SK-N-SH (cell line): ENCODE measurements around the gene GINS3. TPM values are rescaled to one million over a fixed set of nuclear protein-coding genes. Genes with fewer than 3 reads are reported as not detected.
A peak's percentile ranks its signal among the peaks of the same experiment; 100 is the strongest.

Experiments
- CTCF ChIA-PET: fragments of 300-600, 350-600 bp; formaldehyde crosslinking; extraction: SDS; loops from one replicate; lab custom pipeline; 2021; lab: Yijun Ruan, JAX
- POLR2A ChIA-PET: fragments of 350-600 bp; sonication (Branson Sonifier 250); formaldehyde crosslinking; extraction: SDS; loops from one replicate; lab custom pipeline; 2020; ENCODE audit warnings: antibody characterized with exemption, inconsistent platforms; lab: Yijun Ruan, JAX
- DNase-seq: peaks from one replicate; pipeline ENCODE4 v3.0.0; 2012
- H2AFZ ChIP-seq: fragments of 200-600 bp; sonication (generic); 2 replicates; pipeline ENCODE4 v1.8.1; 2016; ENCODE audit warnings: antibody characterized with exemption, mild to moderate bottlenecking, low read depth
- H3F3A ChIP-seq: fragments of 200-600 bp; sonication (generic); replicated peaks from 2 replicates; pipeline ENCODE3; 2016; ENCODE audit warnings: antibody characterized with exemption, mild to moderate bottlenecking; ENCODE audit not compliant: insufficient read depth
- H3K27ac ChIP-seq, 2 experiments: fragments of 200-500 bp in 1 of 2; fragments of 200-600 bp in 1 of 2; sonication (Bioruptor generic) in 1 of 2; sonication (generic), shearing (Covaris generic) in 1 of 2; 2 replicates each; pipeline versions ENCODE4 v1.5.1 to v1.6.1; 2014 to 2016; ENCODE audit warnings: low read depth in 2 of 2, inconsistent platforms in 1 of 2, low read length in 1 of 2, mild to moderate bottlenecking in 1 of 2, mixed read lengths in 1 of 2
- H3K27me3 ChIP-seq: fragments of 200-600 bp; sonication (generic), shearing (Covaris generic); 2 replicates; pipeline ENCODE4 v1.6.1; 2016; ENCODE audit warnings: mixed run types; ENCODE audit not compliant: insufficient read depth
- H3K36me3 ChIP-seq, 2 experiments: fragments of 200-500 bp in 1 of 2; fragments of 200-600 bp in 1 of 2; sonication (Bioruptor generic) in 1 of 2; sonication (generic) in 1 of 2; replicated peaks in 1 of 2; 2 replicates each; pipeline versions ENCODE3 to v1.5.1; 2014 to 2016; ENCODE audit warnings: low read length in 1 of 2, mild to moderate bottlenecking in 1 of 2; ENCODE audit not compliant: insufficient read depth in 2 of 2, control insufficient read depth in 1 of 2
- H3K4me1 ChIP-seq, 2 experiments: fragments of 200-500 bp in 1 of 2; fragments of 200-600 bp in 1 of 2; sonication (Bioruptor generic) in 1 of 2; sonication (generic), shearing (Covaris generic) in 1 of 2; 2 replicates each; pipeline versions ENCODE4 v1.5.1 to v1.6.1; 2014 to 2016; ENCODE audit warnings: low read depth in 1 of 2, low read length in 1 of 2, mixed run types in 1 of 2; ENCODE audit not compliant: insufficient read depth in 2 of 2, control insufficient read depth in 1 of 2
- H3K4me2 ChIP-seq: fragments of 200-600 bp; sonication (generic), shearing (Covaris generic); 2 replicates; pipeline ENCODE4 v1.6.1; 2017; ENCODE audit warnings: mixed run types
- H3K4me3 ChIP-seq, 2 experiments: fragments of 200-500 bp in 1 of 2; fragments of 200-600 bp in 1 of 2; sonication (Bioruptor generic) in 1 of 2; sonication (generic), shearing (Covaris generic) in 1 of 2; 2 replicates each; pipeline versions ENCODE4 v1.5.1 to v1.8.1; 2014 to 2016; ENCODE audit warnings: low read depth in 2 of 2, inconsistent platforms in 1 of 2, low read length in 1 of 2, mild to moderate bottlenecking in 1 of 2, mixed read lengths in 1 of 2, moderate library complexity in 1 of 2
- H3K79me2 ChIP-seq: fragments of 200-600 bp; sonication (generic); 2 replicates; pipeline ENCODE4 v1.8.1; 2017; ENCODE audit warnings: mild to moderate bottlenecking; ENCODE audit not compliant: insufficient read depth
- H3K9ac ChIP-seq: fragments of 200-600 bp; sonication (generic); 2 replicates; pipeline ENCODE4 v1.6.1; 2017; ENCODE audit warnings: mixed run types
- H3K9me2 ChIP-seq: fragments of 200-600 bp; sonication (generic); 2 replicates; pipeline ENCODE4 v1.6.1; 2017; ENCODE audit warnings: mixed run types
- H3K9me3 ChIP-seq: fragments of 200-600 bp; sonication (generic); 2 replicates; pipeline ENCODE4 v1.6.1; 2017; ENCODE audit warnings: mixed run types, mild to moderate bottlenecking, moderate library complexity
- H4K20me1 ChIP-seq: fragments of 200-600 bp; sonication (generic); 2 replicates; pipeline ENCODE4 v1.6.1; 2017; ENCODE audit warnings: mild to moderate bottlenecking, mixed run types; ENCODE audit not compliant: insufficient read depth
- CTCF ChIP-seq: fragments of 200-600 bp; sonication (generic); IDR thresholded peaks from 2 replicates; pipeline ENCODE4 v1.6.1; 2017; ENCODE audit warnings: antibody characterized with exemption, mild to moderate bottlenecking, moderate library complexity
- ELF1 ChIP-seq: IDR thresholded peaks from 2 replicates; pipeline ENCODE4 v1.4.0; 2012
- EP300 ChIP-seq, 2 experiments: IDR thresholded peaks; 2 replicates each; pipeline versions ENCODE4 v1.4.0 to v1.6.1; 2012; ENCODE audit warnings: borderline replicate concordance in 1 of 2, low read depth in 1 of 2, low read length in 1 of 2
- EZH2phosphoT487 ChIP-seq: fragments of 200-600 bp; sonication (generic); IDR thresholded peaks from 2 replicates; pipeline ENCODE4 v1.6.1; 2017; ENCODE audit warnings: low read depth, mixed run types, mild to moderate bottlenecking, antibody characterized with exemption, moderate library complexity, borderline replicate concordance
- FOXJ3 ChIP-seq: sonication (generic); formaldehyde crosslinking; IDR thresholded peaks from 2 replicates; pipeline ENCODE4 v1.5.1; 2020; ENCODE audit warnings: mild to moderate bottlenecking, missing genetic modification reagents
- FOXM1 ChIP-seq: IDR thresholded peaks from 2 replicates; pipeline ENCODE4 v1.4.0; 2012; ENCODE audit warnings: low read depth, mild to moderate bottlenecking
- GABPA ChIP-seq: IDR thresholded peaks from 2 replicates; pipeline ENCODE4 v1.4.0; 2012; ENCODE audit warnings: low read depth, mild to moderate bottlenecking
- GATA2 ChIP-seq: sonication (generic); formaldehyde crosslinking; IDR thresholded peaks from 2 replicates; pipeline ENCODE4 v1.5.0; 2020; ENCODE audit warnings: mild to moderate bottlenecking, missing genetic modification reagents
- JUND ChIP-seq: IDR thresholded peaks from 2 replicates; pipeline ENCODE4 v1.4.0; 2012
- MEF2A ChIP-seq: IDR thresholded peaks from 2 replicates; pipeline ENCODE4 v1.4.0; 2012; ENCODE audit warnings: low read depth, borderline replicate concordance
- MXI1 ChIP-seq: IDR thresholded peaks from 2 replicates; pipeline ENCODE4 v1.6.1; 2012; ENCODE audit warnings: mild to moderate bottlenecking, low read depth, low read length, improper control_type of control experiment
- NRF1 ChIP-seq: IDR thresholded peaks from 2 replicates; pipeline ENCODE4 v1.6.1; 2012; ENCODE audit warnings: low read depth, mild to moderate bottlenecking, low read length
- POLR2AphosphoS5 ChIP-seq: IDR thresholded peaks from 2 replicates; pipeline ENCODE4 v1.6.1; 2012; ENCODE audit warnings: low read depth, low read length
- RAD21 ChIP-seq: IDR thresholded peaks from 2 replicates; pipeline ENCODE4 v1.6.1; 2012; ENCODE audit warnings: mild to moderate bottlenecking, low read length
- RCOR1 ChIP-seq: fragments of 150-350 bp; IDR thresholded peaks from 2 replicates; pipeline ENCODE4 v1.6.1; 2017; ENCODE audit warnings: antibody characterized with exemption, low read length
- RFX5 ChIP-seq: IDR thresholded peaks from 2 replicates; pipeline ENCODE4 v1.6.1; 2012; ENCODE audit warnings: mild to moderate bottlenecking, improper control_type of control experiment, low read length
- TAF1 ChIP-seq: IDR thresholded peaks from 2 replicates; pipeline ENCODE4 v1.6.1; 2012; ENCODE audit warnings: low read depth, mild to moderate bottlenecking, low read length, moderate library complexity, borderline replicate concordance
- TEAD4 ChIP-seq: IDR thresholded peaks from 2 replicates; pipeline ENCODE4 v1.4.0; 2012; ENCODE audit warnings: mild to moderate bottlenecking, borderline replicate concordance; ENCODE audit not compliant: insufficient read depth
- WGBS: methylation state at CpG from one replicate; pipeline ENCODE4 v1.1.6; 2017; ENCODE audit warnings: low lambda C conversion rate; 5-methylcytosine and 5-hydroxymethylcytosine counted together
- polyA plus RNA-seq, 3 experiments: library from polyadenylated mRNA; depleted of rRNA; stranded (reverse); fragments of >200 nt; gene quantifications; 2 replicates each; pipeline ENCODE4 v1.2.3, GENCODE V29; 2012
- TF ChIP-seq, protein P1 (sequence below): fragments of 150-350 bp; IDR thresholded peaks from 2 replicates; pipeline ENCODE4 v1.6.1; 2017; ENCODE audit warnings: antibody characterized with exemption, low read length, low read depth, borderline replicate concordance
- TF ChIP-seq, protein P2 (sequence below): fragments of 150-350 bp; IDR thresholded peaks from 2 replicates; pipeline ENCODE4 v1.6.1; 2016; ENCODE audit warnings: mild to moderate bottlenecking, low read depth, low read length
- TF ChIP-seq, protein P3 (sequence below): IDR thresholded peaks from 2 replicates; pipeline ENCODE4 v1.4.0; 2012; ENCODE audit warnings: low read depth, borderline replicate concordance
- TF ChIP-seq, protein P4 (sequence below): IDR thresholded peaks from 2 replicates; pipeline ENCODE4; 2012

GINS3 gene
- polyA plus RNA-seq, 1 of the 3 experiments (the other 2 are of a cell fraction), result 8.7 TPM

DNA sequence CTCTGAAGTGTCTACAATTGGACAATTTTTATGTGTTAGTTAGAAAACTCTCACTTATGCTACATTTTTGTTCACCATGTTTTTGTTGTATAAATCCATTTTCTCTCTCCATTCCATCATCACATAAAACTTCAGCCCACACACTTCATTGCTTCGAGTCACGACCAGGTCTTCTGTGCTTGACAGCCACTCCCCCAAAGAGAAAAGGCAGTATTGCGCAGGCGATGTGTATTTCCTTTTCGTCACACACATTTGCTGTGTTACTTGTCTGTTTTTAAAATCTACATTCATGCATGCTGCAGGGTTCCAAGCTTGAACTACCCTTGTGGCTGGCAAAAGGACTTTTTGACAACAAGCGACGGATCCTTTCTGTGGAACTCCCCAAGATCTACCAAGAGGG is 10.5 kb downstream of the GINS3 start (continued):
- TF ChIP-seq, protein P1, sequence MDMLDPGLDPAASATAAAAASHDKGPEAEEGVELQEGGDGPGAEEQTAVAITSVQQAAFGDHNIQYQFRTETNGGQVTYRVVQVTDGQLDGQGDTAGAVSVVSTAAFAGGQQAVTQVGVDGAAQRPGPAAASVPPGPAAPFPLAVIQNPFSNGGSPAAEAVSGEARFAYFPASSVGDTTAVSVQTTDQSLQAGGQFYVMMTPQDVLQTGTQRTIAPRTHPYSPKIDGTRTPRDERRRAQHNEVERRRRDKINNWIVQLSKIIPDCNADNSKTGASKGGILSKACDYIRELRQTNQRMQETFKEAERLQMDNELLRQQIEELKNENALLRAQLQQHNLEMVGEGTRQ, result no peak
- TF ChIP-seq POLR2AphosphoS5, result no peak
- no peak for TF ChIP-seq EP300 (IDR thresholded peaks at IDR 0.05; ENCODE audit: borderline replicate concordance in 1 of 2, low read depth in 1 of 2, low read length in 1 of 2)
- TF ChIP-seq, protein P2, sequence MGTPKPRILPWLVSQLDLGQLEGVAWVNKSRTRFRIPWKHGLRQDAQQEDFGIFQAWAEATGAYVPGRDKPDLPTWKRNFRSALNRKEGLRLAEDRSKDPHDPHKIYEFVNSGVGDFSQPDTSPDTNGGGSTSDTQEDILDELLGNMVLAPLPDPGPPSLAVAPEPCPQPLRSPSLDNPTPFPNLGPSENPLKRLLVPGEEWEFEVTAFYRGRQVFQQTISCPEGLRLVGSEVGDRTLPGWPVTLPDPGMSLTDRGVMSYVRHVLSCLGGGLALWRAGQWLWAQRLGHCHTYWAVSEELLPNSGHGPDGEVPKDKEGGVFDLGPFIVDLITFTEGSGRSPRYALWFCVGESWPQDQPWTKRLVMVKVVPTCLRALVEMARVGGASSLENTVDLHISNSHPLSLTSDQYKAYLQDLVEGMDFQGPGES, result no peak
- TF ChIP-seq RFX5, result no peak
- no peak for TF ChIP-seq ELF1

DNA sequence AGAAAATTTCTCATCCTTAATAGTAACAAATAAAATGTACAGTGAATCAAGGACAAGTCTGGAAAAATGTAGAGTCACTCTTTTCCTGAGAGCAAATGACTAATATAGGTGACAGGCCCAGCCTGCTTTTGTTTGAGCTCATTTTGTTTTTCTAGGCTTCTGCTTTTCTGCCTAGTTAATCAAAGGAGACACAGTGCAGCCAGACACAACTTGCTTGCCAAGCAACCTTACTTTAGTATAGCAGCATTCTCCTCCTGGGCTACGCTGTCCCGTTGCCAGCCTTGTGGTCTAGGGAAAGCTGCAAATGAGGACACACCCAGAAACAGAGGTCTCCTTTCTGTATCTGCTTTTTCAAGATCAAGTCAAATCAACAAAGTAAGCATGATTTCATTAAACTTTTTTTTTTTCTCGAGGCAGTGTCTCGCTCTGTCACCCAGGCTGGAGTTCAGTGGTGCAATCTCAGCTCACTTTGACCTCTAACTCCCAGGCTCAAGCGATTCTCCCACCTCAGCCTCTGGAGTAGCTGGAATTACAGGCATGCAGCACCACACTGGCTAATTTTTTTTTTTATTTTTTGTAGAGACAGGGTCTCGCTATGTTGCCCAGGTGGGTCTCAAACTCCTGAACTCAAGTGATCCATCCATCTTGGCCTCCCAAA is 17.2 kb downstream of the GINS3 start:
- Histone ChIP-seq H3K9me3 (no peaks in the 10 kb centered on the region), H3K79me2 (no peaks in the 10 kb centered on the region), H2AFZ (no peak overlapping the region), H3K9me2 (no peaks in the 10 kb centered on the region), H3K9ac (no peak overlapping the region), H3F3A (no peaks in the 10 kb centered on the region), H4K20me1 (no peaks in the 10 kb centered on the region), H3K4me2 (peak overlapping the region; percentile 39; the same call in 1 of the 2 replicates), H3K4me1 (peaks cover 5 to 8% of the 10 kb centered on the region in 2 experiments; a peak in 1 of 4 replicates), H3K27ac (peak overlapping the region; percentile 44 to 45; a peak in 2 of 4 replicates), H3K4me3 (no peak overlapping the region), H3K27me3 (no peaks in the 10 kb centered on the region), H3K36me3 (no peaks in the 10 kb centered on the region)
- 42% methylated on average over 6 of the region's 6 CpGs for whole genome bisulfite sequencing
- no peak for DNase-seq
- ChIA-PET POLR2A (no interaction called here), CTCF (interaction anchor here (0.5 to 3.4 kb wide), 7 partner anchors 9 to 249 kb away, joined by 3 to 13 read pairs (median 5); no protein-coding TSS in a partner anchor)
- TF ChIP-seq RFX5, result no peak
- no peak for TF ChIP-seq FOXJ3
- TF ChIP-seq JUND, result peak; percentile 53; the same call in 1 of the 2 replicates
- TF ChIP-seq, protein P3, sequence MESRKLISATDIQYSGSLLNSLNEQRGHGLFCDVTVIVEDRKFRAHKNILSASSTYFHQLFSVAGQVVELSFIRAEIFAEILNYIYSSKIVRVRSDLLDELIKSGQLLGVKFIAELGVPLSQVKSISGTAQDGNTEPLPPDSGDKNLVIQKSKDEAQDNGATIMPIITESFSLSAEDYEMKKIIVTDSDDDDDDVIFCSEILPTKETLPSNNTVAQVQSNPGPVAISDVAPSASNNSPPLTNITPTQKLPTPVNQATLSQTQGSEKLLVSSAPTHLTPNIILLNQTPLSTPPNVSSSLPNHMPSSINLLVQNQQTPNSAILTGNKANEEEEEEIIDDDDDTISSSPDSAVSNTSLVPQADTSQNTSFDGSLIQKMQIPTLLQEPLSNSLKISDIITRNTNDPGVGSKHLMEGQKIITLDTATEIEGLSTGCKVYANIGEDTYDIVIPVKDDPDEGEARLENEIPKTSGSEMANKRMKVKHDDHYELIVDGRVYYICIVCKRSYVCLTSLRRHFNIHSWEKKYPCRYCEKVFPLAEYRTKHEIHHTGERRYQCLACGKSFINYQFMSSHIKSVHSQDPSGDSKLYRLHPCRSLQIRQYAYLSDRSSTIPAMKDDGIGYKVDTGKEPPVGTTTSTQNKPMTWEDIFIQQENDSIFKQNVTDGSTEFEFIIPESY, result no peak
- peak; percentile 62; the same call in 1 of the 2 replicates for TF ChIP-seq POLR2AphosphoS5
- TF ChIP-seq EZH2phosphoT487, result no peak
- no peak for TF ChIP-seq TEAD4
- 0 out of 2 replicates have a peak, but pooled peaks have one; percentile 5 for TF ChIP-seq GABPA
- TF ChIP-seq TAF1, result no peak
- no peak for TF ChIP-seq MEF2A
- no peak for TF ChIP-seq MXI1
- TF ChIP-seq CTCF, result no peak
- TF ChIP-seq GATA2 (CRISPR knock-in tag), result no peak
- TF ChIP-seq NRF1, result no peak
- TF ChIP-seq, protein P2, result no peak
- TF ChIP-seq FOXM1, result 0 out of 2 replicates have a peak, but pooled peaks have one; percentile 38
- peak; percentile 31; the same call in 1 of the 2 replicates for TF ChIP-seq RCOR1
- TF ChIP-seq RAD21, result no peak
- no peak for TF ChIP-seq ELF1
- TF ChIP-seq, protein P4, sequence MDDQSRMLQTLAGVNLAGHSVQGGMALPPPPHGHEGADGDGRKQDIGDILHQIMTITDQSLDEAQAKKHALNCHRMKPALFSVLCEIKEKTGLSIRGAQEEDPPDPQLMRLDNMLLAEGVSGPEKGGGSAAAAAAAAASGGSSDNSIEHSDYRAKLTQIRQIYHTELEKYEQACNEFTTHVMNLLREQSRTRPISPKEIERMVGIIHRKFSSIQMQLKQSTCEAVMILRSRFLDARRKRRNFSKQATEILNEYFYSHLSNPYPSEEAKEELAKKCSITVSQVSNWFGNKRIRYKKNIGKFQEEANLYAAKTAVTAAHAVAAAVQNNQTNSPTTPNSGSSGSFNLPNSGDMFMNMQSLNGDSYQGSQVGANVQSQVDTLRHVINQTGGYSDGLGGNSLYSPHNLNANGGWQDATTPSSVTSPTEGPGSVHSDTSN, result peak; percentile 92
